ENCODE measurements around the gene BSDC1. TPM values are rescaled to one million over a fixed set of nuclear protein-coding genes. Genes with fewer than 3 reads are reported as not detected.
A peak's percentile ranks its signal among the peaks of the same experiment; 100 is the strongest.
"Not testable (repeated sequence)": the region's sequence is repeated elsewhere in the genome, so short reads cannot be mapped to it uniquely, and the experiment has no call there.

BSDC1 gene
- total RNA-seq, 1 donor from 2014 or later: 56.1 TPM

DNA sequence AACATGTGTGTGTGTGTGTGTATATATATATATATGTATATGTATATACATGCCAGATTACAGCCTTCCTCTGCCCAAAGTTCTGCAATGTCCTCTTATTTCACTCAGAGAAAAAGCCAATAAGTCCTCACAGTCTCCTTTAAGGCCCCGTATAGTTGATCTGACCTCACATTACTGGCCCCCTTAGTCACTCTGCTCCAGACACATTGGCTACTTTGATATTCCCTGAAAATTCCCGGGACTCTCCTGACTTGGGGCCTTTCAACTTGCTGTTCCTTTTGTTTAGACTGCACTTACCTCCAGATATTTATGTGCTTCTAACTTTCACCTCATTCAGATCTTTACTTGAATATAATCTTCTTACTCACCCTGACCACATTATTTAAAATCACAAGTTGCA is 4.2 kb upstream of the BSDC1 start:
- H3K27me3 ChIP-seq: no peaks in the 10 kb centered on the region
- TF ChIP-seq, protein P1, sequence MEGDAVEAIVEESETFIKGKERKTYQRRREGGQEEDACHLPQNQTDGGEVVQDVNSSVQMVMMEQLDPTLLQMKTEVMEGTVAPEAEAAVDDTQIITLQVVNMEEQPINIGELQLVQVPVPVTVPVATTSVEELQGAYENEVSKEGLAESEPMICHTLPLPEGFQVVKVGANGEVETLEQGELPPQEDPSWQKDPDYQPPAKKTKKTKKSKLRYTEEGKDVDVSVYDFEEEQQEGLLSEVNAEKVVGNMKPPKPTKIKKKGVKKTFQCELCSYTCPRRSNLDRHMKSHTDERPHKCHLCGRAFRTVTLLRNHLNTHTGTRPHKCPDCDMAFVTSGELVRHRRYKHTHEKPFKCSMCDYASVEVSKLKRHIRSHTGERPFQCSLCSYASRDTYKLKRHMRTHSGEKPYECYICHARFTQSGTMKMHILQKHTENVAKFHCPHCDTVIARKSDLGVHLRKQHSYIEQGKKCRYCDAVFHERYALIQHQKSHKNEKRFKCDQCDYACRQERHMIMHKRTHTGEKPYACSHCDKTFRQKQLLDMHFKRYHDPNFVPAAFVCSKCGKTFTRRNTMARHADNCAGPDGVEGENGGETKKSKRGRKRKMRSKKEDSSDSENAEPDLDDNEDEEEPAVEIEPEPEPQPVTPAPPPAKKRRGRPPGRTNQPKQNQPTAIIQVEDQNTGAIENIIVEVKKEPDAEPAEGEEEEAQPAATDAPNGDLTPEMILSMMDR (IDR thresholded peaks at IDR 0.05): no peak
- no peaks in the 10 kb centered on the region for H3K36me3 ChIP-seq
- H3K27ac ChIP-seq: no peak overlapping the region
- no peaks in the 10 kb centered on the region for H3K9me3 ChIP-seq
- peaks cover under 1 to 11% of the 10 kb centered on the region in 2 donors for H3K4me1 ChIP-seq
- no peak overlapping the region for H3K4me3 ChIP-seq
- intact Hi-C loops (cut with DNase I): no loop called here
- DNase-seq (ENCODE audit: low spot score in 2 of 2): no peak

DNA sequence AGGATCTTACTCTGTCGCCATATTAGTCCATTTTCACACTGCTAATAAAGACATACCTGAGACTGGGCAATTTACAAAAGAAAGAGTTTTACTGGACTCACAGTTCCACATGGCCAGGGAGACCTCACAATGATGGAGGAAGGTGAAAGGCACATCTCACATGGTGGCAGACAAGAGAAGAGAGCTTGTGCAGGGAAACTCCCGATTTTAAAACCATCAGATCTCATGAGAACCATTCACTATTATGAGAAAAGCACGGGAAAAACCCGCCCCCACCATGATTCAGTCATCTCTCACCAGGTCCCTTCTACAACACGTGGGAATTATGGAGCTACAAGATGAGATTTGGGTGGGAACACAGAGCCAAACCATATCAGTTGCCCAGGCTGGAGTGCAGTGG is 2.3 kb upstream of the BSDC1 start:
- H3K9me3 ChIP-seq; H3K27ac ChIP-seq; intact Hi-C loops (cut with DNase I); H3K4me3 ChIP-seq; DNase-seq (ENCODE audit: low spot score in 2 of 2); H3K36me3 ChIP-seq; H3K27me3 ChIP-seq: not testable (repeated sequence)
- peaks cover 9 to 23% of the 10 kb centered on the region in 2 donors for H3K4me1 ChIP-seq

- Histone ChIP-seq H3K4me1 (peaks cover 9 to 24% of the 10 kb centered on the region in 2 donors), H3K36me3 (peaks cover 16 to 18% of the 10 kb centered on the region in 2 donors), H3K9me3 (no peaks in the 10 kb centered on the region), H3K27ac (peak overlapping the region; percentile 87 to 95), H3K27me3 (no peaks in the 10 kb centered on the region), H3K4me3 (peak overlapping the region; percentile 72 to 86)
- intact Hi-C loops (cut with DNase I): loop anchor here (1.0 to 2.0 kb wide), 2 partner anchors 44 to 102 kb away; partner anchors contain the start of gene HDAC1
- TF ChIP-seq, protein P1 (IDR thresholded peaks at IDR 0.05): no peak
- no peak for DNase-seq (ENCODE audit: low spot score in 2 of 2)
These were observed 720 bp upstream of the BSDC1 start for GRCh38 chr1:32394890-32395432.

- Histone ChIP-seq H3K27ac (peak overlapping the region; percentile 87 to 95), H3K36me3 (peaks cover 23 to 29% of the 10 kb centered on the region in 2 donors), H3K4me3 (peak overlapping the region; percentile 72 to 86), H3K9me3 (no peaks in the 10 kb centered on the region), H3K4me1 (peaks cover 9 to 24% of the 10 kb centered on the region in 2 donors), H3K27me3 (no peaks in the 10 kb centered on the region)
- intact Hi-C loops (cut with DNase I): loop anchor here (1.0 to 2.0 kb wide), 2 partner anchors 42 to 101 kb away; partner anchors contain the start of gene HDAC1
- TF ChIP-seq, protein P1 (IDR thresholded peaks at IDR 0.05): no peak
- DNase-seq (ENCODE audit: low spot score in 2 of 2): peak in 1 of 2 donors; percentile 79
These were observed 455 bp downstream of the BSDC1 start for GRCh38 chr1:32393832-32394140.

DNA sequence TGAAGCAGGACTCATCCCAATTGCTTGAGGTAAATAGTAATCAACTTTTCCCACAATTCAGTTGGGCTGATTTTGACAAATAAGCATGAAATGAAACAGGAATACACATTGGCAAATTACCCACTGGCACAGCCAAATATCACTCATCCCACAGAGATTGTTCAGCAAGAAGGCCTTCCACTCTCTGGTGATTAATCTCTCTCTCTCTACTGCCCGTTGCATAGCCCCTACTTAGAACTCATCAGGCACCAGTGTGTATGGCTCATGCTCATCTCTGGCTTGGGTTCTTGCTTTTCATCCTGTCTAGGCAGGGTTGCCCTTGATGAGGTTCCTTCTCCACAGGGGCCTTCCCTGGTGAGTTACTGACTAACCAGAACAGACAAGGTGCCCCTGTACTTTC is 1.1 kb downstream of the BSDC1 start:
- TF ChIP-seq, protein P1 (IDR thresholded peaks at IDR 0.05): no peak
- peaks cover 30 to 35% of the 10 kb centered on the region in 2 donors for H3K36me3 ChIP-seq
- no peaks in the 10 kb centered on the region for H3K27me3 ChIP-seq
- no peak for DNase-seq (ENCODE audit: low spot score in 2 of 2)
- intact Hi-C loops (cut with DNase I): no loop called here
- H3K9me3 ChIP-seq: no peaks in the 10 kb centered on the region
- peaks cover 9 to 24% of the 10 kb centered on the region in 2 donors for H3K4me1 ChIP-seq
- H3K27ac ChIP-seq: peak overlapping the region in 1 of 2 donors; percentile 95
- H3K4me3 ChIP-seq: peak overlapping the region; percentile 72 to 86

DNA sequence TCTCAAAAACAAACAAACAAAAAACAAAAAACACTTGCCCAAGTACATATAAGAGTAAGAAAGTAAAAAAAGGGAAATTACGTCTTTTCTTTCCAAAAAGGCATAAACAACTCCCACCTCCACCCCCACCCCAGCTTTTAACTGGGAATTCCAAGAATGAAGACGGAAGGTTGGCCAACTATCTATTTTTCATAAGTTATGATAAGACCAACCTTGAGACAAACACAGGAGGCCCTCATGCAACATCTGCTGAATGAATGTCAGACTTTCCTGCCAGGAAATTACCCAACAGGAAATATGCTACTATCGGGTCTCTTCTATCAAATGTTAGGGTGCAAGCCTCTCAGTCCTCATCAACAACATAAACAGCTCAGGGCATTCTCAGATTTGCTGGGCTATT is 1.9 kb downstream of the BSDC1 start:
- Histone ChIP-seq H3K4me1 (peaks cover 9 to 24% of the 10 kb centered on the region in 2 donors), H3K36me3 (peaks cover 34 to 43% of the 10 kb centered on the region in 2 donors), H3K27me3 (no peaks in the 10 kb centered on the region), H3K27ac (no peak overlapping the region), H3K4me3 (peak overlapping the region in 1 of 2 donors; percentile 86), H3K9me3 (no peaks in the 10 kb centered on the region)
- TF ChIP-seq, protein P1 (IDR thresholded peaks at IDR 0.05): no peak
- no peak for DNase-seq (ENCODE audit: low spot score in 2 of 2)
- intact Hi-C loops (cut with DNase I): no loop called here

Data from ascending aorta (tissue), 2 donors.